ENCODE data around the gene UPK3A.

- TF ChIP-seq POLR2A (IDR thresholded peaks at IDR 0.05) = no peak
- no peak for TF ChIP-seq CTCF (IDR thresholded peaks at IDR 0.05)
Observed at GRCh38 chr22:45290410-45290936, 5.7 kb downstream of the UPK3A start.

Data from breast epithelium (tissue), 3 donors.